Renal cortical epithelial cell (primary cell): ENCODE measurements around the gene APOBEC2. TPM values are rescaled to one million over a fixed set of nuclear protein-coding genes. Genes with fewer than 3 reads are reported as not detected.
A peak's percentile ranks its signal among the peaks of the same experiment; 100 is the strongest.

Experiments
- DNase-seq: peaks from one replicate; pipeline ENCODE4 v3.0.0-alpha.2; 2011; ENCODE audit warnings: low read depth
- total RNA-seq: library from RNA; depleted of rRNA; stranded (reverse); fragments of >200 nt; gene quantifications from 2 replicates; pipeline ENCODE4 v1.2.3, GENCODE V29; 2014

APOBEC2 gene
- total RNA-seq, 1 donor from 2014 or later: not detected

DNA sequence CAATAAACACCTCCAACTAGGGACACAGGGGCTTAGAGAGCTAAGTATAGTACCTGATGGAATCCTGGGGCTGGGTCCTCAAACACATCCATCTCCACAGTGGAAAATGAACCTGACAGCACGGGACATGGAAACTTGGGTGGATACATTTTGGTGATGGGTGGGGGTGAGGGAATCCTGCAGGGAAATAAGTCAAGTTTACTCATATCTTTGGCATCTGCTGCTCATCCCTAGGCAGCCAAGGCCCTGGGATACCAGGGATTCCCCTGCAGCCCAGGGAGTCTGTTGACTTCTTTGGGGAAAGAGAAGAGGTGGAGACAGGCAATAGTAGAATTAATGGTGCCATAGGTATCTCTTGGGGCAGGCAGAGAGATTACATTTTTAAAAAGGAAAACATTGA lies 6.6 kb downstream of the APOBEC2 start:
- DNase-seq: peak; percentile 42

DNA sequence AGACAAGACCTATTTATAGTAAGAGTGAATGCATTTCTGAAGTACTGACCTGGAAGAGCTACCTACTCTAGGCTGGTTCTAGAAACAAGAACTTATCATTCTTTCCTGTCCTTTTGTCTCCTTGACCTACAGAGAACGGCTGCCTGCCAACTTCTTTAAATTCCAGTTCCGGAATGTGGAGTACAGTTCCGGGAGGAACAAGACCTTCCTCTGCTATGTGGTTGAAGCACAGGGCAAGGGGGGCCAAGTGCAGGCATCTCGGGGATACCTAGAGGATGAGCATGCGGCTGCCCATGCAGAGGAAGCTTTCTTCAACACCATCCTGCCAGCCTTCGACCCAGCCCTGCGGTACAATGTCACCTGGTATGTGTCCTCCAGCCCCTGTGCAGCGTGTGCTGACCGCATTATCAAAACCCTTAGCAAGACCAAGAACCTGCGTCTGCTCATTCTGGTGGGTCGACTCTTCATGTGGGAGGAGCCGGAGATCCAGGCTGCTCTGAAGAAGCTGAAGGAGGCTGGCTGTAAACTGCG lies 8.3 kb downstream of the APOBEC2 start:
- no peak for DNase-seq

DNA sequence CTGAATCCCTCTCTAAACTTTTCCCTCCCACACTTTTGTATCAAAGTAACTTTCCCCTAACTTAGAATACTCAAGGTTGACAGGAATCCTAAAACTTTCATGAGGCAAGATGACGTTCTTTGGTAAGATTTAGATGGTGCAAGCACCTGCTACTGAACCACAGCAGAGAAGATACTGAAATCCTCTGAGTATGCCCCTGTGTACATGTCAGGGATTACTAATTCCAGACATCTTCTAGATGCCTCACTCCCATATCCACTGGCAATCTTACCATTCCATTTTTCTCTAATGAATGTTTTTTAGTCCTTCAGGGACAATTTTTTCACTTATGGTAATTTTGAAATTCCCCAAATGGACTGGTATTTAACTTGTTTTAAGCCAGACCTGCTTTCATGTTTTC lies 9.1 kb downstream of the APOBEC2 start:
- DNase-seq: no peak

DNA sequence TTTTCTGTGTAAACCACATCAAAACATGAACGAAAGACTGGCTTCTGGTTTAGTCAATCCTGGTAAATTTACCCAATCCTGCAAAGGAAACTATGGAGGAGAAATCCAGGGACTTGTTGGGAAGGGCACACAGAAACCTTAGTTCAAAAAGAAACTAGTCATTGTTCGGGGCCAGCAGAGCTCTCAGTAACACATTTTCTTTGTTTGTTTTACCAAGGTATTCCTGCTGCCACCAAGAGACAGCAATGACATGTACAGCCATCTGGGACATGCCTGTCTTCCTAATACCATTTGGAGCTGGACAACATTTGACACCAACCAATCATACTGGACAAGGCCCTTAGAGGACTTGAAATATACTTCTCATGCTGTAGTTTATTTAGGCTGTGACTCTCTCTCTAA lies 10.9 kb downstream of the APOBEC2 start:
- DNase-seq: no peak

DNA sequence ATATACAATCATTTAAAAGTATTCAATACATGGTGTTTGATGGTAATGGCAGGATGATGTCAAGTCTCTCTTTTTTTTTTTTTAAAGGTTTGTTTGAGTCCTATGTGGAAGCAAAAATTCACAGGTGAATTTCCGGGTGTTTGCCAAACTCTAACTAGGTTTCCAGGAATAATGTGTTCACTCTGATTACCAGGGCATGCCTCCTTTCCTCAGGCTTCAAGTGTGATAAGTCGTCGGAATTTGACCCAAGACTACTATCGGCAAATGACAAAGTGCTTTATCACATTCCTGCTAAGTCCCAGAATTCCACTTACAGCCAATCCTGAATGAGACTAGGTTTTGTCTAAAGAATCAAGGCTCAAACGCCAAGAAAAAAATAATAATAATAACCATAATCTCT lies 11.8 kb downstream of the APOBEC2 start:
- peak; percentile 46 for DNase-seq

DNA sequence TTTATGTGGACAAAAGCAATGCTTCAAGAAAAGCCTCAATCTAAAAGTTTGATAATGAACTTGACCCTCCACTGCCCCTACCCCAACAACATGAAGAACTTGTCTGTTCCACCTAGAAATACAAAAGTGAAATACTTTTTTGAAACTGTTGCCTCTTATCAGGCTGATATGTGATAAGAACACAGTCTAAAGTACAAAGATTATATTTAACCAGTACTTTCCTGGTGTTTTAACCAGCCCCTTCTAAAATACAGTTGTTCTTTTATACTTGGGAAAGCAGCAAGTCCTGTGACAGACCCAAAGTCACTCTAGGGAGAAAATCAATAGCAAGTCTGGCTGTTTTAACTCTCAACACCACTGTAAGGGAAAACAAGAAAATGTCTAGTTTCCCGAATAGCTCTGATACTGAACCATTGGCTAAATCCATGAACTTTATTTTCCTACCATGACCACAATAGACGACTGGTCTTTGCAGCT lies 12.6 kb downstream of the APOBEC2 start:
- DNase-seq: no peak

DNA sequence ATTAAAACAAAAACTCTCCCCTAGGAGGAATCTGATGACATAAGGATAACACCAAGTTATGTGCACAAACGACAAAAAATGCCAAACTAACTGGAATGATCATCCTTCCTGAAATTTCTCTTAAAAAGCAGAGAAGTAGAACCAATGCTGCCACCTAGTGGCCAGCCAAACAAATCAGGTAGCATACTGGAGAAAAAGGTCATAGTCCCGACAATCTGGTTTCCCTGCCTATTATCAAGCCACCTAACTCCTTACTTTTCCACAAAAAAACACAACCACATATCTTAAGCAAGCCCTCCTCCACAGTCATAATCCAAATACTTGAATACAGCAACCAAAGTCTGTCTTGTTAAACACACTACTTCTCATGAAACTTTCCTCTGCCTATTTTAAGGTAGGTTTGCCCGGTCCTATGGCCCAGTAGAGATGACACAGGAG lies 13.9 kb downstream of the APOBEC2 start:
- peak; percentile 82 for DNase-seq

DNA sequence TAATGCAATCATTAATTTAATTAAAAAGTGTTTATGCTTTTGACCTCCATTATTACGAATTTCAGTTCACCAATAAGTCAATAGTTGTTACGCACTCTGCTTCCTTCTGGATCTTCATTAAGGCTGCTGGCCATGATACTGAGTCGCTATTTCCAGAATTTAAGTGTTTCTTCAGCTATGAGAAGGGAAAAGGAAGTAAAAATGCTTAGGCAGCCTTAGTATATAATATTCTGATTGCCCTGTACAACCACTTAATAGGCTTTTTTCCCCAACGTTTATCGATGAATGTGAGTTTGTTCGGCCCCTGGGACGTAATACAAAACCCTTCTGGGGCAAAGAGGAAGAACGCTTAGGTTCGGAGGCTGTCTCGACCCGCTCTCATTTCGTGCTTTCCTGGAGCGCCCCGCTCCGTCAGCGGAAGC lies 18.5 kb downstream of the APOBEC2 start:
- DNase-seq: no peak

DNA sequence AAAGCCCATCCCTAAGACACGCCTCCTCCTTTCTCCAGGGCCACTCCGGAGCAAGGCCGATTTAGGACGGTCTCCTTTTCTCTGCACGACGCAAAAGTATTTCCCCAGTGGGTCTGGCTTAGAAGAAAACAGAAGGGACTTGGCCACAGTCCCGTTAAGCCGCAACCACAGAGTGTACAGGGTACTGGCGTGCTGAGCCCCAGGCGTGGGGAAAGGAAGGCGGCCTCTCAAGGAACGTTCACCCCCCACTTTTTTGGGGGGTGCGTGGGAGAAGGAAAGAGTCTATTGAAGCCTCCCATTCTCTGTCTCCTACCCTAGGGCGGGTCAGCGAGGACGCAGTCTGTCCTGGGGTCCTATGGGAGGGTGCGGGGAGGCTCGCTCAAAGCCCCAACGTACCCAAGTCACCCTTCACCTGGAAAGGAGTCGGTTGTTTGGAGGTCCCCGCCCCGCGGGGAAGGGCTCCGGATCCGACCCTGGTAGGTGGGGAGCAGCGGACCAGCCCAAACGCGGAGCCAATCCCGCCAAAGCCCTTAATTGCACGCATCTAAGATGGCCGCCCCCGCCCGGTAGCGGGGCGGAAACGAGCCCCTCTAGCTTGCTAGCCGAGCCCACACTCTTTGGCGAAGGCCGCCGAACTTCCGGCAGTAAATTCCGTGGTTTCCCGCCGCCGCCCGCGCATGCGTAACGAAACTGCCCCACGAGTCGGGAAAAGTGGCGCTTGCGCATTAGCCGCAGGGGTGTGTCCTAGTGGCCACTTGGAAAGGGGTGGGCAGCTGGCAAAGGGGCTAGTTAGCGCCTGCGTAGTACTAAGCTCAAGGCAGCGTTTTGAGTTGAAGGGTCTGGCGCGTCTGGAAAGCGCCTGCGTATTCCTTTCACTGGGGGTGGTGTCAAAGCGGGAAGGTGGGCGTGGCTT lies 19.2 kb downstream of the APOBEC2 start, which contains the start of gene OARD1:
OARD1 (minus strand) TSS at position 434 of the 913 bp plus-strand sequence. CDS start 722 bp downstream, outside the sequence.
- peak; percentile 98 for DNase-seq

DNA sequence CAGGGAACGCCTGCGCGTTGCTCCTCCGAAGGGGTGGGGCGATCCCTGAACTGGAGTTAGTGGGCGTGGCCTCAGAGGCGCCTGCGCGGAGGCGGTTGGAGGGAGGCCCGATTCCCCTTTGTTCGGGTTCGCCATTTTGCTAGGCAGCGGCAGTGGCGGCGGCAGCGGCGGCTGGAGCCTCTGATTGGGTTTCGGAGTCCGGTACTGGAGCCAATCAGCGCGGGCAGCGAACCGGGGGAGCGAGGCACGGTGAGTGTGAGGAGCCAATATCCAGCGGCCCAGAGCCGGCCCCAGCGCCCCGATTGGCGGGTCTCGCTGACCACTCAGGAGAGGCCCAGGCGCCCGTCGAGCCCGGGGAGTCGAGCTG lies 19.8 kb downstream of the APOBEC2 start, which contains the start of gene NFYA:
NFYA (plus strand) TSS at position 139 of the 367 bp plus-strand sequence. CDS start 6,116 bp downstream, outside the sequence.
- no peak for DNase-seq

DNA sequence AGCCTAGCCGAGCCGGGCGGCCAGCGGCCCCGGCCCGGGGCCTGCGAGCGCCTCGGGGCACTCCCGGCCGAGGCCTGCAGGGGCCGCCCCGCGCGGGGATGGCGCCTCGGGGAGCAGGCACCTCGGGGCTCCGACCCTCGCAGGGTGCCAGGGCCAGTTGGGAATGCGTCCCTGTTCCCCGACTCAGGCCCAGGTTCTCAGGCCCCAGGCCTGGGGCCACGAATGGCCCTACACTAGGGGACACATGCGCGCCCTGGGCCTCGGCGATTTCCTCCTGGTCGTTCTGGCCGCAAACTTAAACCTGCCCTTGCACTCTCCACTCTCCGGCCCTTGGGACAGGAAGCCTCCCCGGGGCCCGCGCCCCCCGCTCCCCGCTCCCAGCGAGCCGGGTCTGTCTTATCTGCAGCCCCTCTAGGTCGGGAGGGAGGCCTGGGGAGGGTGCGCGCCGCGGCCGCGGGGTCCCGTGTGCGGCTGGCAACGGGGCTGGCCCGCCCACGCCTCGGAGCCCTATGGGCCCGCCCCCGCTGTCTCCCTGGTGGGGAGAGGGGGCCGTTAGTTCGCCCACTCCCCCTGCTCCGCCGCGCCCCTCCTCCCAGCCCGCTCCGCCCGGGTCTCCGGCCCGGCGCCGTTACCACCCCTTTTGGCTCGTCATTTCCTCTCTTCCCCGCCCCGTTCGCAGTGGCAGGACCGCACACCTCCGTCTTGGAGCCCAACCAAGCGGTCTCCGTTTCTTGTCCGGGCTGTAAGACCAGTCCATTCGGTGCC lies 20.4 kb downstream of the APOBEC2 start:
- peak; percentile 64 for DNase-seq

DNA sequence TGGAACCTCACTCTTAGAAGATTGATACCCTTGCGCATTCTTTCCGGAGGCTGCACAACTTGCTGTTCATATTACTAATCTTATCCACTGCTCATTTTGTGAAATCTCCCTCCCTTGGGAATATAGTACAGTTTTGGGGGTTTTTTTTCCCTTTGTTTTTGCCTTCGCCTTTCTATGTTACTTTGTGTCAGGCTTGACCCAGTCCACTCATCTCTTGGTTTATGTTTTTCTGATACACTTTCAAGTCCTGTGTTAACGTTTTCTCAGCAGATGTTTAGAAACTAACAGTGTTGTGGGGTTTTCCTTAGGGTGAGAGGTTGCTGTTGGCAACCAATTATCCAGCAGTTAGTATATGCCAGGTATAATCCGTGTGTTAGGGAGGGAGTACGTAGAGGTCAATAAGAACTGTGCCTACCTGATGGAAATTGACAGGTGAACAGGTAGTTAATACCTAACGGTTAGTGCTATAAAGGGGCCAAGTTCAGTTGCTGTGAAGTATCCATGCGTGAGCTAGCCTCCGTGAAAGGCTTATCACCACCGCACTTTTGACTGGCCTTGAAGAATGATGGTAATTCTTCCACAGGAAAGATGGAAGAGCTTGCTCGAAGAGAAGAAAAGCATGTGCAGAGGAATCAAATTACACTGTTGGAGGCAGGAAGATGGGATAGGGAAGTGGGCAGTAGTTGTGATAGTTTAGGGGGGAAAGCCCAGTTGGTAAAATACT lies 21.1 kb downstream of the APOBEC2 start:
- DNase-seq: no peak

DNA sequence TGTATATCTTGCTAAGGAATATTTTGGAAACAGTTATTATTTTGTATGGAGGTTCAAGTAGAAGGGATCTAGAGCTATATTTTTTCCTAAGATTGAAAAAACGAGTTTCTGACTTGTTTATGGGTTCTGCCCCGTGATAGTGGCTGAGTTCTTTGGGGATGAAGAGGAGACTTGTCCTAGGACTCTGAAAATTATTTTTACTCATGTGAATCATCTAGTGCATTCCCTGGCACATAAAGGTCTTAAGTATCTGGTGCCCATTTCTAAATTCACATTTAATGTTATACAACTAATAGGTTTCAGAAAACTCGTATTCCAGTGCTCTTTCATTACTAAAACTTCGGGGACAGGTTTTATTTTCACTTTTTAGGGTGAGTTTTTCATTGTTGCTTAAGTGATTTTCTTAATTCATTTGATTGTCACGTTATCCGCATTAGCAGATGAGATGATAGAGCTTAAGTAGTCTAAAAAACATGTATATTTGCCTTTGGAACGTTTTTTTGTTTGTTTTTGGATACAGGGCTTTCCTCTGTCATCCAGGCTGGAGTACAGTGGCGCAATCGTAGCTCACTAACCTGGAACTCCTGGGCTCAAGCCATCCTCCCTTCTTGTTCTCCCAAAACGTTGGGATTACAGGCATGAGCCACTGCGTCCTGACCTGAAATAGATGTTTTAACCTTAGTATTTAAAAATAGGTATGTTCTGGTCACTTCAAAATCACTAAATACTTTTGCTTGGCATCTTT lies 21.9 kb downstream of the APOBEC2 start:
- no peak for DNase-seq

DNA sequence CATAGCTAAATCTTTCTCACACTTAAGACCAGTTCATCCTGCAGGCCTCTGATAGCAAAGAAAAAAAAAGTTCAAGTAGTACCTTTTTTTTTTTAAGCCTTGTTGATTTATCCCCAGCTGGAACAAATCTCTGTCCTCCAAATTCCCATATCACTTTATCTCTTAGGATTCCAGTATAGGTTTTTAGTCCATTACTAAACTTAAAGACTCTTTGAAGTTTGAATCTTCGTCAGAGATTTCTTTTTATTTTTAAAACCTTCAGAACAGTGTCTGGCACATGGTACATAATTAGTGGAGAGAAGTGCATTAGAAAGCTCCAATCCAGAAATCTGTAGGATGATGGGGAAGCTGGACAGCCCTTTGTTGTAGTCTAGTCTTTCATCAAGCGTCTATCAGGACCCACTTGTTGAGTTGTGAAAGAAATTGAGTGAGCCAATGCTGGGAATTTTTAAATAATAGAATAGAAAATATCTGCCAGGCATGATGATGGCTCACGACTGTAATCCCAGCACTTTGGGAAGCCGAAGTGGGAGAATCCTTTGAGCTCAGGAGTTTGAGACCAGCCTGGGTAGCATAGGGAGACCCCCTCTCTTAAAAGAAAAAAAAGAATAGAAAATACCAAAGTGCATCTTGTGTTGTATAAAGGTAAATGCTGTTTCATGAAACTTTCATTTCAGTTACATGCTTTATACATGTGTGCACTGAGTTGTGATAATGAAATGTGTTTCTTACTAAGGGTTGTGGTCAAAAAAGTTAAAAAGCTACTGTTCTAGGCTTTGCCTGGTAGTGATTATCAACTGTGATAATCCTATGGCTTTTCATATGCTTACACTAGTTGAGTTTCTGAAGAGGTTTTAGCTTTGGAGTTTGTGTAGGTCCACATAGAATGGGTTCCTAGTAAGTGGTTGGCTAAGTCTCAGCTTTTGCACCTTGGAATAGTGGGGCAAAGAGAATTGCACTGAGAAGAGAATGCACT lies 22.9 kb downstream of the APOBEC2 start:
- no peak for DNase-seq

DNA sequence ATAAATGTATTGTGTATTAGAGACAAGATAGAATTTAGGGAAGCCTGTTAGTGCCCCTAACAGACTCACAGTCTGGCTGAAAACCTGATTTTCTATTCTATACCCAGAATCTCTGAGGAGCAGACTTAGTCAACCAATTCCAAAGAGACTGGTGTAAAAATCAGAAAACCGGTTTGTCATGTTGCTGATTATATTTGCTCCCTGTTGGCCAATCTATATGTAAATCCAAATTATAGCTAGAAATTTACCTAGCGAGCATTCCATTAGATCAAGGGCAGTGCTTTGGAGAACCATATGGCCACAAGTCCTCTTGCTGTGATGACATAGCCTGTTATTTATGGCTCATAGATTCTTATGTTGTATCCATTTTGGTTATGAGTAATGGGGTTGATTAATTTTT lies 24.5 kb downstream of the APOBEC2 start:
- no peak for DNase-seq

DNA sequence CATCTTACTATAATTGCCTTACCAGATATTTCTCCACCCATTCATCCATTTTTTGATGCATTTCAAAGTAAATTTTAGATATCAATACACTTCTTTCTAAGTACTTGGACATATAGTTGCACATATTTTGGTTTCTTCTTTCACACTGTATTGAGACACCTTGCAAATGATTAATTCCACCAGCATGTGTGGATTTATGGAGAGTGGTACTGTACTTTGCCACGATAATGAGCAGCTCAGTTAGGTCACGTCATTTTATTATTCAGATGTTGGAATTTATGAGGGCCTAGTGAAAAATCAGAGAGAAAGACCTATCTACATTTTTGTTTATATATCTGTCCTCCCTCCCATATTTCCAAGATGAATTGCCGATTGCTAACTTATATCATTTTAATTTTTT lies 25.1 kb downstream of the APOBEC2 start:
- DNase-seq: no peak

DNA sequence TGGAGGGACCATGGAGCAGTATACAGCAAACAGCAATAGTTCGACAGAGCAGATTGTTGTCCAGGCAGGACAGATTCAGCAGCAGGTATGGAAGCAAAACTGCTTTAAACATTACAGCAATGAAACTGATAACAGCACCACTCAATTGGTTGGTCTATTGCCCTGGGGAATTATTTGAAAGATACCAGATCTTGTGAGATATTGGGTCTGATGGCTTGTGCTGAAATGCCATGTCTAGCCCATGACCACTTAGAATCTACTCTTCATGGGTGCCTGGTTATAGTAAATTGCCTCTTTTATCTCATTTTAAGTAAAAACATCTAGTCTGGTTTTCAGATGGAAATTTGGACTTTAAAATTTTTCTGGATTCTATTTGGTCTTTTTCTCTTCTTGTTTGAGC lies 26.1 kb downstream of the APOBEC2 start:
- no peak for DNase-seq

DNA sequence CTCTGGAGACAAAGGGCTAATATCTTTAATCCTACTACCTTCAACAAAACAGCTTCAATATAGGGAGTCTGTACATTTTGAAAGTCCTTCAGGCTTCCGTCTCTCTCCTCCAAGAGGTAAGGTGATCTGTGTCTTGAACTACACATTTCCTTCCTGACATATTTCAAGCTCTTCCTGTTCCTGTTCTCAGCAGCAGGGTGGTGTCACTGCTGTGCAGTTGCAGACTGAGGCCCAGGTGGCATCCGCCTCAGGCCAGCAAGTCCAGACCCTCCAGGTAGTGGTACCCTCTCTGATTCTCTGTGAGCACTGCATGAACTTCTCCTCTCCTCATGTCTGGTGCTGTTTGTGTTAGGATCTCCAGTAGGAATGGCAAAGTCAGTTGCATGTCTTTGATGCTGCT lies 27.6 kb downstream of the APOBEC2 start:
- DNase-seq: no peak

DNA sequence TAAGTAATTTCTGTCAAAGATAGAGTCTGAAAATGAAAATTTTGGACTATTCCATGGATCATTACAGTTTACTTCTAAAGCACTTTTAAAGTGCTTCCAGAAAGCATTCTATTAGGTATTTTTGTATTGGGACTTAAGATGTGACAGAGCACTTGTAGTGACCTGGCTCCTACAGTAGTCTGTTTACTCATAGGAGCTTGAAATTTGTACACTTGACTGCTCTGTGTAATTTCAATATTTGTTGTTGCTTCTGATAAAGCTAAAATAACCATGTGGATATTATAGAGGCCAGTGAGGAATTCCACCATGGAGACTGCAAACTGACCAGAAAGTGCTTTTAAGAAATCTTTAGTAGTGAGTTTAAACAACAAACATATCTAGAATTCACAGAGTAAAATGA lies 30.1 kb downstream of the APOBEC2 start:
- DNase-seq: no peak

DNA sequence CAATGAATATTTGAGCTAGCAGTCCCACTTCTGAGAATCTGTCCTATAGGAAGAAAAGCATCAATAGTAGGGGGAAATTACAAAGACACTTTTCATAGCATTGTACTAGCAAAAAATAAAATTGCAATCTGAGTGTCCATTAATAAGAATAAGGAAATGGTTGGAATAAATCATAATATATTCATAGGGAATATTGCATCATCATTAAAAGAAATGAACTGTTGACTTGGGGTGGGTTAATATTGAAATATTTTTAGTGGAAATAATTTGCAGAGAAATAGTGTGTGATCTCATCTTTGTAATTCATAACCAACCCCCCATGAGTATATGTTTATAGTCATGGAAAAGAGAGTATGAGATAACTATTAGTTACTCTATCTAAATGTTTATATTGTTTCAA lies 32.2 kb downstream of the APOBEC2 start:
- DNase-seq: no peak
